Measurements from ENCODE around the gene VTI1A.

DNA sequence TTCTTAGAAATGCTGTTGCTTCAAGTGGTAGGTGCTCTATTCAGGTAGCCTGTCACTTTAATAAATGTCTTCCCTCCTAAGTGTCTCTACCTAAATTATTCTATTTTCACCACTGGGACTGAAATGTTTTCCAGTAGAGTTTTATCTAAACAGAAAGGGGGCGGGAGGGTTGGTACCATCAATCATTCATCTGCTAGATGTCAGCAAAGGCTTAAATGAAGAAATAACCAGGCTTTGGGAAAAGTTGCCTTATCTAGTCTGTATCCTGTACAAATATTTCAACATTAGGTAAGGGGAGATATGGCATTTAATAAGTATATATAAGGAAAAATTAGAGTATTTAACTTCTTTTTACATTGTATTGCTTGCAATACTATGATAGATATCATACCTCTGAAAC, 51.8 kb downstream of the VTI1A start:
- TF ChIP-seq CTCF (conservative IDR thresholded peaks at IDR 0.05) (no peak), EZH2 (IDR thresholded peaks at IDR 0.05; ENCODE audit: low read depth) (no peak)
